Neural cell (in vitro differentiated cells): ENCODE results near the gene LSM4. TPM values are rescaled to one million over a fixed set of nuclear protein-coding genes. Genes with fewer than 3 reads are reported as not detected.

Experiments
- H2AFZ ChIP-seq: fragments of 200-600, 300-800 bp; sonication (generic), shearing (Covaris generic); 2 replicates; pipeline ENCODE4 v1.6.0; 2014; ENCODE audit warnings: low read depth, mild to moderate bottlenecking, antibody characterized with exemption, low read length, moderate library complexity
- H3F3A ChIP-seq: fragments of 200-600 bp; shearing (Covaris generic); 2 replicates; pipeline ENCODE4 v1.6.1; 2016; ENCODE audit warnings: mild to moderate bottlenecking, moderate library complexity, mixed read lengths, antibody characterized with exemption, low read length; ENCODE audit not compliant: insufficient read depth, poor library complexity, severe bottlenecking
- H3K27ac ChIP-seq: fragments of 200-600, 300-800 bp; sonication (generic), shearing (Covaris generic); 2 replicates; pipeline ENCODE4 v1.5.1; 2014; ENCODE audit warnings: mild to moderate bottlenecking, low read length, moderate library complexity
- H3K27me3 ChIP-seq: fragments of 300-800, 200-600 bp; sonication (generic), shearing (Covaris generic); 2 replicates; pipeline ENCODE4 v1.6.0; 2014; ENCODE audit warnings: mild to moderate bottlenecking, low read depth, low read length, moderate library complexity; ENCODE audit not compliant: insufficient read depth
- H3K36me3 ChIP-seq: fragments of 300-800, 200-600 bp; sonication (generic), shearing (Covaris generic); 2 replicates; pipeline ENCODE4 v1.5.1; 2014; ENCODE audit warnings: mild to moderate bottlenecking, antibody characterized with exemption, low read length, moderate library complexity; ENCODE audit not compliant: insufficient read depth
- H3K4me2 ChIP-seq: fragments of 300-800, 200-600 bp; sonication (generic), shearing (Covaris generic); 2 replicates; pipeline ENCODE4 v1.6.0; 2014; ENCODE audit warnings: mild to moderate bottlenecking, low read length
- H3K4me3 ChIP-seq: fragments of 300-800, 200-600 bp; sonication (generic), shearing (Covaris generic); 2 replicates; pipeline ENCODE4 v1.5.1; 2014; ENCODE audit warnings: mild to moderate bottlenecking, low read length, moderate library complexity
- H3K79me2 ChIP-seq: fragments of 200-600 bp; shearing (Covaris generic); replicated peaks from 2 replicates; pipeline ENCODE4 v1.6.0; 2014; ENCODE audit warnings: mild to moderate bottlenecking, low read length, moderate library complexity; ENCODE audit not compliant: insufficient read depth
- H3K9ac ChIP-seq: fragments of 300-800, 200-600 bp; sonication (generic), shearing (Covaris generic); 2 replicates; pipeline ENCODE4 v1.6.1; 2016; ENCODE audit warnings: mild to moderate bottlenecking, low read length, mixed read lengths
- H3K9me2 ChIP-seq: fragments of 200-600 bp; shearing (Covaris generic); 2 replicates; pipeline ENCODE4 v1.6.1; 2016; ENCODE audit warnings: mild to moderate bottlenecking, low read length, mixed read lengths; ENCODE audit not compliant: insufficient read depth
- H3K9me3 ChIP-seq: fragments of 200-600, 300-800 bp; sonication (generic), shearing (Covaris generic); 2 replicates; pipeline ENCODE4 v1.6.1; 2016; ENCODE audit warnings: mild to moderate bottlenecking, mixed run types, low read length, moderate library complexity, mixed read lengths
- H4K20me1 ChIP-seq: fragments of 200-600 bp; shearing (Covaris generic); 2 replicates; pipeline ENCODE4 v1.6.1; 2016; ENCODE audit warnings: mild to moderate bottlenecking, mixed run types; ENCODE audit not compliant: insufficient read depth
- CTCF ChIP-seq: fragments of 450-650 bp; IDR thresholded peaks from 2 replicates; pipeline ENCODE4 v1.5.1; 2014; ENCODE audit warnings: antibody characterized with exemption, mild to moderate bottlenecking, moderate library complexity; ENCODE audit not compliant: poor library complexity, severe bottlenecking
- EP300 ChIP-seq: fragments of 450-650 bp; conservative IDR thresholded peaks from 2 replicates; pipeline ENCODE4 v1.6.1; 2014; ENCODE audit warnings: antibody characterized with exemption, mild to moderate bottlenecking, moderate library complexity; ENCODE audit not compliant: poor library complexity, severe bottlenecking
- EZH2 ChIP-seq: fragments of 200-600, 300-800 bp; shearing (Covaris generic), sonication (generic); IDR thresholded peaks from 2 replicates; pipeline ENCODE4 v1.6.1; 2014; ENCODE audit warnings: antibody characterized with exemption, low read length, borderline replicate concordance, mild to moderate bottlenecking; ENCODE audit not compliant: insufficient read depth, poor library complexity, severe bottlenecking
- MXI1 ChIP-seq: fragments of 450-650 bp; conservative IDR thresholded peaks from 2 replicates; pipeline ENCODE4 v1.6.1; 2014; ENCODE audit warnings: antibody characterized with exemption, mild to moderate bottlenecking; ENCODE audit not compliant: poor library complexity, severe bottlenecking
- POLR2AphosphoS5 ChIP-seq: IDR thresholded peaks from 2 replicates; pipeline ENCODE4 v1.6.1; 2012
- RAD21 ChIP-seq: fragments of 450-650 bp; conservative IDR thresholded peaks from 2 replicates; pipeline ENCODE4 v1.6.1; 2014; ENCODE audit warnings: antibody characterized with exemption, mild to moderate bottlenecking, moderate library complexity
- REST ChIP-seq: IDR thresholded peaks from 2 replicates; pipeline ENCODE4 v1.6.1; 2012; ENCODE audit warnings: borderline replicate concordance
- SMC3 ChIP-seq: fragments of 450-650 bp; conservative IDR thresholded peaks from 2 replicates; pipeline ENCODE4 v1.6.1; 2014; ENCODE audit warnings: antibody characterized with exemption, mild to moderate bottlenecking, moderate library complexity; ENCODE audit not compliant: poor library complexity
- TAF1 ChIP-seq: IDR thresholded peaks from 2 replicates; pipeline ENCODE4 v1.6.1; 2012; ENCODE audit warnings: low read depth
- polyA plus RNA-seq: library from polyadenylated mRNA; depleted of rRNA; stranded (reverse); fragments of >200 nt; gene quantifications from 2 replicates; pipeline ENCODE4 v1.2.3, GENCODE V29; 2014

LSM4 gene
- polyA plus RNA-seq, 1 donor from 2014 or later = 382 TPM

GRCh38 chr19:18345296-18345695 is 22.4 kb upstream of the LSM4 start:
- H3K79me2 ChIP-seq = no peaks in the 10 kb centered on the region
- no peak overlapping the region for H3K4me2 ChIP-seq
- H4K20me1 ChIP-seq = no peaks in the 10 kb centered on the region
- H3K27me3 ChIP-seq = no peaks in the 10 kb centered on the region
- no peak overlapping the region for H2AFZ ChIP-seq
- no peaks in the 10 kb centered on the region for H3K36me3 ChIP-seq
- H3K9ac ChIP-seq = no peak overlapping the region
- H3K27ac ChIP-seq = no peak overlapping the region
- H3K4me3 ChIP-seq = no peak overlapping the region
- TF ChIP-seq EZH2 (no peak), TAF1 (no peak), EP300 (no peak), SMC3 (no peak), CTCF (no peak), MXI1 (no peak), REST (no peak), POLR2AphosphoS5 (no peak), RAD21 (no peak)
- H3F3A ChIP-seq = no peaks in the 10 kb centered on the region
- H3K9me3 ChIP-seq = no peaks in the 10 kb centered on the region
- no peaks in the 10 kb centered on the region for H3K9me2 ChIP-seq

- no peak overlapping the region for H3K4me3 ChIP-seq
- TF ChIP-seq SMC3 (no peak), EZH2 (no peak), CTCF (no peak)
- H3K27me3 ChIP-seq = no peaks in the 10 kb centered on the region
- no peaks in the 10 kb centered on the region for H4K20me1 ChIP-seq
- no peaks in the 10 kb centered on the region for H3F3A ChIP-seq
- H3K4me2 ChIP-seq = no peak overlapping the region
- H3K9ac ChIP-seq = no peak overlapping the region
- H3K9me2 ChIP-seq = no peaks in the 10 kb centered on the region
- H3K79me2 ChIP-seq = no peaks in the 10 kb centered on the region
- H3K9me3 ChIP-seq = no peaks in the 10 kb centered on the region
- no peak overlapping the region for H3K27ac ChIP-seq
- no peaks in the 10 kb centered on the region for H3K36me3 ChIP-seq
- H2AFZ ChIP-seq = no peak overlapping the region
Observed at GRCh38 chr19:18344582-18344950, 21.7 kb upstream of the LSM4 start.
